HG03103 (cell line): Measurements from ENCODE around the gene UTS2R.

Experiments used
- ATAC-seq: cut with Tn5 transposase; IDR thresholded peaks from one replicate; pipeline ENCODE4 v1.9.1; 2021; ENCODE audit warnings: low read depth; ENCODE audit not compliant: unreplicated experiment

UTS2R gene

DNA sequence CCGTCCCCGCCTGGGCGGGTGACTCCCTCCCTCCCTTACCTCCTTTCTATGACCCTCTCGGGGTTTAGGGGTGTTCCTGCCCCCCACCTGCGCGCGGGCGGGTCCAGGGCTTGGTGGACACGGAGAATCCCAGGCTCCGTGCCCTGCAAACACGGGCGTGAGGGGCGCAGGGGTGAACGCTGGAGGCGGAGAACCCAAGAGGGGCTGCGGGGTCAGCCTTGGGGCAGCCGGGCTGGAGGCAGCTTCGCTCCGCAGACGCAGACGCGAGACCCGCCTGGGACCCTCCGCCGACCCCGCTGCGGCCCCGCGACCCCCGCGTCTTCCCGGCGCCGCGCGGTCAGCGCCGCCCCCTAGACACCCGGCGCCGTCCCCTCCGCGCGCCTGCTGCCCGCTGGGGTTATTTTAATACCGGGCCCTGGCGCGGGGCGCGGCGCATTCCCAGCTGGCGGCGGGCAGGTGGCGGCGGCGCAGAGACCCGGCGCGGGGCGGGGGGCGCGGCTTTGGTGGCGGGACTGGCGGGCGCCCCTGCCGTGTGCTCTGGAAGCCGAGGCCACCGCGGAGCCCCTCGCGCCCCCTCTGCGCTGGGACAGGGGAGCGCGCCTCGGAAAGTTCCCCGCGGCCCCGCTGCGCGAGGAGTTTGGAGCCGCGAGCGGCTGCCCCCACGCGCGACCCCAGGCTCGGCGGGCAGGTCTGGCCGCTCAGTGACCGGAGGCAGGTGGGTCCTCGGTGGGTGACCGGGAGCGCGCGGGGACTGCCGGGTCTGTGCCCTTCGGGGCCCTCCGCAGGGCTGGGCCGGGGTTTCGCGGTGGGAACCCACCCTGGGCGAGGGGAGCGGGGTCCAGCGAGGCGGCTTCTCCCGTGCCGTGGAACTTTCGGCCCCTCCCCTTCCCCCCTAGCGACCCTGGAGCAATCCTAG is at the start of gene UTS2R:
TSS of gene UTS2R (plus strand) at position 433 of the 916 bp plus-strand sequence. CDS start 2,560 bp downstream, outside the sequence.
- no peak for ATAC-seq

DNA sequence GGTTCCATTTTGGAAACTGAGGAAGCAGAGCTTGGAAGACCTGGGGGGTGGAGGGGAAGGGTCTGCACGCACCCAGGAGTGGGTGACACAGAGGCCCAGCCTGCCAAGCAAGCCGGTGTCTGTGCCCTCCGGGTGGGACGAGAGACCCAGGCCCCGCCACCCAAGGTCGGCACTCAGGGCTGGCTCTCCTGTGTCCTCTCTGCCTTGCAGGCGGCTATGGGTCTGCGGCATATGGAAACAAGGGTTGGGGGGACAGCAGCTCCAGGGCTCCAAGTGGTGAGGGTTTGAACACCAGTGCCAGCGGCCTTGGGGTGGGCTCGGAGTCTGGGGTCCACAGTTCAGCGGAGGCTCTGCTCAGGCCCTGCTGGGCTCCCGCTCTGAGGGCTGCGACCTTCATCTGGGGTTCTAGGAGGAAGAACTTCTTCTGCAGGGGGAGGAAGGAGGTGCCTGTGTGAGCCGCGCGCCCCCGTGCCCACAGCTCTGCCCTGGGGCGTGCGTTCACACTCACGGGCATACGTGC is 49.6 kb upstream of the UTS2R start:
- no peak for ATAC-seq

DNA sequence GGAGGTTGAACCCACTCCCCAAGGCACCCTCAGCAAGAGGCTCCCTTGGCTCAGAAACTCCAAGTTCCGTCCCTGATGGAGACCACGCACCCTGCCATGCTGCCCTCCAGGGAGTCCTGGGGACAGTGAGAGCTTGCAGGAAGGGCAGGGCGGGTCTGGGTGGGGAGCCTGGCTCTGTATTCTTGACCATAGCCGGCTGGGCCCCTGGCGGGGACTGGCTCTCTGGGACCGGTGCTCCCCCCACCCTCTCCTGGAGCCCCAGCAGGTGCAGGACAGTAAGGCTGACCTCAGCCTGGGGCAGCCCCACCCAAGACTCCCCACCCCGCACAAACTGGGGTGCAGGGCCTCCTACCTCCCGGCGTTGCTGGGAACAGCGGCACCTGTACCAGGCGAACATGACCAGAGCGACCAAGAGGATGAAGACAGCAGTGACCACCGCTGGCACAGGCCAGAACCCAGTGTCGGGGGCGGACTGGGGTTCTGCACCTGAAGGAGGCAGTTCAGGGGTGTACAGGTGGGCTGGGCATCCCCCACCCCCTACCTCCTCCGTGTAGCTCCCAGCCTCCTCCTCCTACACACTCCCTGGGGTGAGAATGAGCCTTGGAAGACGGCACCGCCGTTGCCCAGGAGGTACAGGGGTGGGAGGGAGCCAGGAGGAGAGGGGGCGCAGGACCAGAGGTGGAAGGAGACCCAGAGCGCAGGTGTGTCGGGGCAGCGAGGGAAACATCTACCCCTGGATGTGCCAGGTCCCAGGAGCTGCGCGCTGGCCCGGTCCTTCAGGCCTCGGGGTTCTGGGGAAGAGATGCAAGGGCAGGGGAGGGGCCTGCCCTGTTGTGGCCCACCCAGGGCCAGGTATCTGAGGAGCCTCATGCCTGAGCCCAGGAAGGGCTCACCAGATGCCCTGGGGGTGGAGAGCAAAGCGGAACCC is 48.8 kb upstream of the UTS2R start:
- ATAC-seq: no peak

DNA sequence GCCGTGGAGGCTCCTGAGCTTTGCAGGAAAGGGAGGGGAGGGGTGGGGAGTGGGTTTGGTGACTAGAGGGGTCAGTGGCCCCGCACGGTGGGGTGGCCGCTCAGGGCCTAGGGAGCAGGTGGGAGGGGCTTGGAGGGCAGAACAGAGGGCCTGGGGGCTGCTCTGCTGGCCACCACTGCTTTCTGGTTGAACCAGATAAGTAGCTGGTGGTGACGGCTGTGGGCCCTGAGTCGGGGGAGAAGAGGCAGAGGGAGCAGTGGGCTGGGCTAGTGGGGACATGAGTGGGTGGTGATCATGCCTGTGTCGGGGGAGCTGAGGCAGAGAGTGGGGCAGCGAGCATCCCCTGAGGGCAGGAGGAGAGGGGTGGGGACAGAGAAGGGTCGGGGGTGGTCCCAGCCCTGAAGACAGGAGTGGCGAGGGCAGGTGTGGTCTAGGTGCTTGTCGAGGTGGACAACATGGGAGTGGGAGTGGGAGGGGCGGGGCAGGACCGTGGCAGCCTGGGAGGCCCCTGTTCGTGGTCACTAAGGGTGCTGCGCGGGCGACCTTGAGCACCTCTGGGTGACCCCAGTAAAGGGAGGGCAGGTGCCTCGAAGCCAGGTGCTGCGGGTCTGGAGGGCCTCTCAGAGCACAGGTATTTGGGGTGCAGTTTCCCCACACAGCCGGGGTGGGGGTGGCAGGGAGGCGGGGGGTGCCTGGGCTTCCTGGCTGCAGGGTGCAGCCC is 47.9 kb upstream of the UTS2R start:
- no peak for ATAC-seq

DNA sequence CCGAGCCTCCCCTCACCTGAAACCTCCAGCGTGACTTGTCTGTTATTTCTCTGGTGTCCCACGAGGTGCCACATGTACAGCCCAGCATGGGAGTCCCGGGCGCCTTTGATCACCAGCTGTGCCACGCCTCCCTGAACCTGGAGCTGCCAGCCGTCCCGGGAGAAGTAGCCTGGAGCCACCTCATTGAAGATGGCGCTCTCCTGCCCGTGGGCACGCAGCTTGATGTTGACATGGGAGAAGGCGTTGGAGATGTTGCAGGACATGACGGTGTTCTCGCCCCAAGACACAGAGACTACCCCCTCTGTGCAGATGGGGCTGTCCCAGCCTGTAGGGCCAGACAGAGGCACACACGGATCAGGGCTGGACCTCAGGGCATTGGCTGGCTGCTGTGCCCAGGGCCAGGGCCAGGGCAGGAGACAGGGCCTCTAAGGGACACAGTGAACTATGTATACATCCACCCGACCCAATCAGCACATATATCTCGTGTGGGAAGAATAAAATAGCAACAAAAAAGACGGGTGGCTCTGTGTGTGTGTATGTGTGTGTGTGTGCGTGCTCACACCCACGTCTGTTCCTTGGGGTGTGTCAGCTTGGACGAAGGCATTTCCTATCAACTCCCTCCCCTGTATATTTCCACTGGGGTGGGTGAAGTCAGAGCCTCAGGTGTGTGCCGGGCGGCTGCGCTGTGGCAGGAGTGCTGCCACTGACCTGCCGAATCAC is 46.8 kb upstream of the UTS2R start:
- no peak for ATAC-seq

DNA sequence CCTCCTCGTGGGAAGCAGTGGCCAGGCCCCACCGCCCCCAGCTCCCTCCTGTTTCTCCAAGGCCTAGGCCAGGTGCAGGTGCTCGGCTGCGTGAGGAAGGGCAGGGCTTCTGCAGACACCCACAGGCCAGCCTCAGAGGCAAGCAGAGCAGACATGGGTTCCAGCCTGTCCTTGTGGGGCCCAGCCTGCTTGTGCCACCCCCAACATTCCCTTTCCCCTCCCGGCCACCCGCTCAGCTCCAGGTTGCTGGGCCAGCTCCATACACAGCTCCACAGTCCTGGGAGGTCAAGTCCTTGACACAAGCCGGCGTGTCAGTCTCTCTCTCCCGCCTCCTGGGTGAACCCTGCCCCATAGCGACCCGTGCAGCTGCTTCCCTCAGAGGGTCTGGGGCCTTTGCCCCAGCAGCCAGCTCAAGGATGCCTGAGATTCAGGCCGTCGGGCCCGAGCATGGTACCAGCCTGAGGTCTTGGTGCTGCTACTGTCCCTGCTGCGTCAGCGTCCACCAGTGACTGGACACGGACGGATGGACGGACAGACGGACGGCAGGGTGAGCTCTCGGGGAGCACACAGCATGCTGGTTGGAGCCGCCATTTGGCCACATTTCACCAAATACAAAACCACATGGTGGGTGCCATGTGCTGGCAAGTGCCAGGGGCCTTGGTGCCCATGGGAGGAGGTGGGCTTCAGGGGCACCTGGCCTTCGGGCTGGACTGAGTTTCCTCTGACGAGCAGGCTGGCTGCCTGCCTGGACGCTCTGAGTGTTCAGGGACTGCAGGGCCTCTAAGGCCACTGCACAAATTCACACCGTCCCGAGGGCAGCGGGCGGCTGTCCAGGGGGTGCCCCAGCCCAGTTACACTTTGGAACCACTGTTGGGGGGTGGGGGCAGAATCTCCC is 46.0 kb upstream of the UTS2R start:
- no peak for ATAC-seq

DNA sequence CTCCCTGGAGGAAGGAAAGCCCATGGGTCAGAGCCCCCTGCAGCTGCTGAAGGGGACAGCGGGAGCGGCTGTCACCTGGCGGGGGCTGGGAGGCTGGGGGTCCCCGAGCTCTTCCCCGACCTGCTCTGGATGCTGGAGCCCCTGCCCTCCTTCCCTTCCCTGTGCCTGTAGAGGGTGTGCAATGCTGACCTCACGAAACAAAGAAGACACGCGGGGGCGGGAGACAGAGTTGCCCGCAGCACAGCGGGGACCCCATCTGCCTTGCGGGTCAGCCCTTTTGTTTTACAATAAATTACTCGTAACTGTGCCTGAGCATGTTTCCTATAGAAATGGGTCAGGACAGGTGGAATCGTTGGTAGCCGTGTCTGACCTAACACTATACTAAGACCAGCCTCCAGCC is 44.3 kb upstream of the UTS2R start:
- ATAC-seq: no peak

DNA sequence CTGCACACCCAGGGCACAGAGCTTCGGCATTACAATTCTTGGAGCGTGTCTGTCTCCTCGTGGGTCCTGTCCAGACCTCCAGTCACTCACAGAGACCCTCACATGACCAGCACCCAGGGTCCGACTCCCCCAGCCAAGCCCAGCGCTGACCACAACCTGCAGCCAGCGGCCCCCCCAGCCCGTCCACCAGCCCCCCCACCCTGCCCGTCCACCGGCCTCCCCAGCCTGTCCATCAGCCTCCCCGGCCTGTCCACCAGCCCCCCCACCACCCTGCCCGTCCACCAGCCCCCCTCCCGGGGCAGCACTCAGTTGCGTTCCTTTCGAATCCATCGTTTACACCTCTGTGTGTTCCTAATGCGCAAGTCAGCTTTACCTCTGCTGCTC is 43.8 kb upstream of the UTS2R start:
- no peak for ATAC-seq

DNA sequence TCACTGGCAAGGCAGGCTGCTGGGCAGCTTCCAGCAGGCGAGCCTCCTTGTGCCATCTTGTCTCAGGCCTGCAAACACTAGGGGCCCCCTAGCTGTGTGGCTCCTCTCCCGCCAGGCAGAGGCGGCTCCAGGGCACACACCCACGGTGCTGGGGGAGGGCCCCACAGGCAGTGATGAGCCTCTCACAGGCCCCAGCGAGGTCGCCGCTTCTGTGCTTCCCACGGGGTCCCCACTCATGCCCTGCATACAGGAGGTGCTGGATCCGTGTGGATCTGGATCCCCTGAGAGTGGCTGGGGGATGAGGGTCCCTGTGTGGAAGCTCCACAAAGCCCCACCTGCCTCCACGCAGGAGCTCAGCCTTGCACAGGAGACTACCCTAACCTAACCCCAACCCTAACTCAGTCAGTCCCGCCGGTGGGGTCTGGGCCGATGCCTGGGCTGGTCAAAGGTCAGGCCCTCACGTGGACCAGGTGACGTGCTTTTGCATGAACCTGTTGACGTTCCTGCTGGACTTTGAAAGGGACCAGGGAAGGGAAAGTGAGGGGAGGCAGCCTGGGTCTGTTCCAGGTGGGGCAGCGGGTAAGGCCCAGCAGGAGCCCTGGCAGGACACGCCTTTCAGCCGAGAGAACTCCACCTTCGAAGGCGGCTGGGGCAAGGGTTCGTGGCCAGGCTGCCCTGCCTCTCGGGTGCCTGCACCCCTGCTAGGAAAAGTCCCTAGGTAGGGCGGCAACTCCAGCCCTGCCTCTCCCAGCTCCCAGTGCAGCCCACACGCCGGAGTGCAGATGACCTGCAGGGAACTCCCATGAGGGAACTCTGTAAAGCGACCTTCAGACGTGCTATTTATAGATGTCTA is 43.2 kb upstream of the UTS2R start:
- ATAC-seq: no peak

DNA sequence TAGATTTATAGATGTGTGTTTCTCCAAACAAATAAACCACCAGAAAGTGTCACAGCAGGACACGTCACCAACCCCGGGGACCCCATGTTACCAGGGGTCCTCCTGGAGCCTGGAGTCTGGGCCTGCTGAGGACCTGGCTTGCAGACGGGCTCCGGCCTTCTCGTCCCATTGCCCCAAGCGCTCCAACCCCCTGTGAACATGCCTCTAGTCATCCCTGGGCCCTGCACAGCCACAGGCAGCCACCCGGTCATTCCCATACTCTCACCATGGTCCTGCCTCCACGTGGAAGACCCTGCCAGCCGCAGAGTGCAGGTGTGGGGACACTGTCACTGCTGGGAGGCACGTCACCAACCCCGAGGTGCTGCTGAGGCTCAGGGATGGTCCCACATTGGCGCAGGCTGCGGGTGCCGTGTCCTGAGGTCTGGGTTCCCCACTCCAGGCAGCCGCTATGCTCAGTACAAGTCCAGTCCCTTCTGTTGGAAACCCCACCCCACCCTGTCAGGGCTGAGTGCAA is 42.5 kb upstream of the UTS2R start:
- ATAC-seq: no peak

DNA sequence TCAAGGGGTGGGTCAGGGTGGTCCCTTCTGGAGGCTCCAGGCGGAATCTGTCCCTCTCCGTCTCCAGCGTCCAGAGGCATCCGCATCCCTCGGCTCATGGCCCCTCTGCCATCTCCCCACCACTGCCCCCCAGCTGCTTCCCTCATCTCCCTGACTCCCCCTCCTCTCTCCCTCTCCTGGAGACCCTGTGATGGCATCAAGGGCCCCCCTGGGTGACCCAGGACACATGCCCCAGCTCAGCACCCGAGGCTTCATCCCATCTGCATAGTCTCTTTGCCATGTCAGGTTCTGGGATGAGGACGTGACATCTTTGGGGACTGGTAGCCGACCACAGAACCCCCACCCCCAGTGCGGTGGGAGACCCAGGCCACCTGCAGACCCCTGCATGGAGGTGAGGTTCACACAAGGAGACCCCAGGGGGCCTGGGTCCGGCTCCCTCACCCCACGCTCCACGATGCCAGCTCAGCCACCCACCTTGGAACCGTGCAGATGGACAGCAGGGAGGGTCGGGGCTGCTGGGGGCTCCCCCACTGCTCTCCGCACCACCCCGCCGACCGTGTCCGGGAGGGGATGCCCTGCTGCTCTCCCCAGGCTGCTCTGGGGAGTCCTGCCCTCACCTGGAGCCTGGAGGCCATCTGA is 41.8 kb upstream of the UTS2R start:
- no peak for ATAC-seq

DNA sequence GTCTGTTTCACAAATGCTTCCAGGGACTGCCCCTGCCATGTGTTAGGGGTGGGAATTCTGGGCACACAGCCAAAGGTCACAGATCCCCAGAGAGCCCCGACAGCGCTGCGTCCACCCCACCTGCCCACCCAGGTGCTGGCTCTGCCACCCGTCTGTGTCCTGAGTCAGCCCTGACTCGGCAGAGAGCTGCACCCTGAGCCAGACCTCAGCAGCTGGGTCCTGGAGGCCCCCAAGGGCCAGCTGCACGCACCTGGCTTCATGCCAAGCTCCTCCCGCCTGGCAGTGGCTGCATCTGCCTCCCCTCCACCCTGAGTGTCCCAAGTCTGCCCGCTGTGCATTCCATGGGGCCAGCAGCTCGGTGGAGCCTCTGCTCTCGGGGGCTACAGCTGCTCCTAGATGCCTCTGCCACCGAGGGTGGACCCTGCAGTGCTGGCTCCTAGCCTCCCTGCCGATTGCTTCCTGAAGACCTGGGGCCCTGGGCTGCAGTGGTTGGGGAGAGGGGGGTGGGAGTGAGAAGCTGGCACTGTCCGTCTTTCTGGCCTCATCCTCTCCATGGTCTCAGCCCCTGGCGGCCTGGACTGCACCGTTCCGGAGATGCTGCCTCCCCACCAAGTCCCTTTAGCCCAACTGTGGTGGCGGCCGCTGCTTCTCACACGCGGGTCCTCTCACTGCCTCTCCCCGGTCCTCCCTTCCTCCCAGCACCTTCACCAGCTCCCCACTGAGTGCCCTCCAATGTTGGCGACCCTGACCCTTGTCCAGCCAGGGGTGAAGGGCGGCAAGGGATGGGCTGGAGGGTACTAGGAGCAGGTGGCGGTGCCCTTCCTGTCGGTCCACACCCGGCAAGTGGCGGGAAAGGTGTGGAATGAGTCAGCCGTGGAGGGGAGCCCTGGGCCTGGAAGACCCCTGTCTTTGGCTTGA is 41.0 kb upstream of the UTS2R start:
- ATAC-seq: no peak

DNA sequence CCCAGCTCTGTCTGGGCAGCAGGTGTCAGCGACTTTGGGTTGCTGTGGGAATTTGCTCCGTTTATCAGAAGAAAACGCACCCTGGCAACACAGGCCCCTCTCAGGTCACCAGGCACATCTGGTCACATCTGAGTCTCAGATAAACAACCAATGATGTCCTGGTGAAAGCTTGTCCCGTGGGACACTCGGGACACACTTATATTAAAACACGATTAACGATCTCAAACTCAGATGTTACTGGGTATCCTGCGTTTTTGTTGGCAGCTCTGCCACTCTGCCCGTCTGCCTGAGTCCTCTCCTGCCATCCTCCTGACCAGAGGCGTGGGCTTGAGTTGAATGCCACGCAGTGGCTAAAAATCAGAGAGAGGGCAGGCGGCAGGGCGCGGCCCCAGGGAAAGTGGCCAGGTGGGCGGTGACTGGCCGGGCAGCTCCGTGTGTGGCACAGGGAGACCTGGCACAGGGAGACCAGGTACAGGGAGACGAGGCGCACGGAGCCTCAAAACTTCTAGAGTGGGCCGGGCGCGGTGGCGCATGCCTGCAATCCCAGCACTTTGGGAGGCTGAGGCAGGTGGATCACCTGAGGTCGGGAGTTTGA is 40.1 kb upstream of the UTS2R start:
- no peak for ATAC-seq

DNA sequence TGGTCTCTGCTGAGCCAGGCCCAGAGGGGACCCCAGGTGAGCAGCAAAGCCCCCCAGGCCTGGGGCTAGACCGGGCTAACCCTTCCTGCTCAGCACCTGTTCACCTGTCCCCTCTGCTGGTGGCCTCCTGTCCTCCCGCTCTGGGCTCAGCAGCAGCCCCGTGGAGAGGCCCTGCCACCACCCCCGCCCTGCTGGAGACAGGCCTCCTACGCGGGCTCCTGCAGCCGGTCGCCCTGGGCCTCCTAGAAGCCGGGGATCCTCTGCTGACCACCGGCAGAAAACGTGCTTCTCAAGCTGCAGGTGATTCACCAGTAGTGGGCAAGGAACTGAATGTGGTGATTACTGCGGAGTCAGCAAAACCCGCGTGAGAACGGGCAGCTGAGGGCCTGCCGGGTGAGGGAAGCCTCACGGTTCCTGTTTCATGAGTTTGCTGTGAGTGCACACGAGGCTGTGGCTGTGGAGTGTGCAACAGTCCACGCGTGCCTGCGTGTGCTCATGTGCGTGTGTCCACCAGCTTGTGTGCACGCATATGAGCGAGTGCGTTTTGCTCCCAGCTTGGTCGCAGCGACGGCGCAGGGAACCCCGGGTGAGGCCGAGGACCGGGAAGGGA is 38.8 kb upstream of the UTS2R start:
- ATAC-seq: no peak
